ENCODE data around the gene TM2D1.

DNA sequence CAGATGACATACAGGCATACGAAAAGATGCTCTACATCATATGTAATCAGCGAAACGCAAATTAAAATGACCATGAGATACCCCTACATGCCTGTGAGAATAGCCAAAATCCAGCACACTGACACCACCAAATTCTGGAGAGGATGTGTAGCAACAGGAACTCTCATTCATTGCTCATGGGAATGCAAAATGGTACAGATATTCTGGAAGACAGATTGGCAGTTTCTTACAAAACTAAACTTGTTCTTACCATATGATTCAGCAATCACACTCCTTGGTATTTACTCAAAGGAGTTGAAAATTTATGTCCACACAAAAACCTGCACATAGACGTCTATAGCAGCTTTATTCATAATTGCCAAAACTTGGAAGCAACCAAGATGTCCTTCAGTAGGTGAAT, 52.6 kb downstream of the TM2D1 start:
- TF ChIP-seq JUND (IDR thresholded peaks at IDR 0.05), result no peak
- no peak for TF ChIP-seq NR2F2 (IDR thresholded peaks at IDR 0.05)
- TF ChIP-seq, protein P1, sequence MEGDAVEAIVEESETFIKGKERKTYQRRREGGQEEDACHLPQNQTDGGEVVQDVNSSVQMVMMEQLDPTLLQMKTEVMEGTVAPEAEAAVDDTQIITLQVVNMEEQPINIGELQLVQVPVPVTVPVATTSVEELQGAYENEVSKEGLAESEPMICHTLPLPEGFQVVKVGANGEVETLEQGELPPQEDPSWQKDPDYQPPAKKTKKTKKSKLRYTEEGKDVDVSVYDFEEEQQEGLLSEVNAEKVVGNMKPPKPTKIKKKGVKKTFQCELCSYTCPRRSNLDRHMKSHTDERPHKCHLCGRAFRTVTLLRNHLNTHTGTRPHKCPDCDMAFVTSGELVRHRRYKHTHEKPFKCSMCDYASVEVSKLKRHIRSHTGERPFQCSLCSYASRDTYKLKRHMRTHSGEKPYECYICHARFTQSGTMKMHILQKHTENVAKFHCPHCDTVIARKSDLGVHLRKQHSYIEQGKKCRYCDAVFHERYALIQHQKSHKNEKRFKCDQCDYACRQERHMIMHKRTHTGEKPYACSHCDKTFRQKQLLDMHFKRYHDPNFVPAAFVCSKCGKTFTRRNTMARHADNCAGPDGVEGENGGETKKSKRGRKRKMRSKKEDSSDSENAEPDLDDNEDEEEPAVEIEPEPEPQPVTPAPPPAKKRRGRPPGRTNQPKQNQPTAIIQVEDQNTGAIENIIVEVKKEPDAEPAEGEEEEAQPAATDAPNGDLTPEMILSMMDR (IDR thresholded peaks at IDR 0.05; ENCODE audit: low read depth, low read length, missing input control), result no peak
- no peak for TF ChIP-seq TAF1 (conservative IDR thresholded peaks at IDR 0.05)
- no peak for TF ChIP-seq RXRA (IDR thresholded peaks at IDR 0.05)
- TF ChIP-seq RAD21 (IDR thresholded peaks at IDR 0.05), result no peak
- TF ChIP-seq, protein P2, sequence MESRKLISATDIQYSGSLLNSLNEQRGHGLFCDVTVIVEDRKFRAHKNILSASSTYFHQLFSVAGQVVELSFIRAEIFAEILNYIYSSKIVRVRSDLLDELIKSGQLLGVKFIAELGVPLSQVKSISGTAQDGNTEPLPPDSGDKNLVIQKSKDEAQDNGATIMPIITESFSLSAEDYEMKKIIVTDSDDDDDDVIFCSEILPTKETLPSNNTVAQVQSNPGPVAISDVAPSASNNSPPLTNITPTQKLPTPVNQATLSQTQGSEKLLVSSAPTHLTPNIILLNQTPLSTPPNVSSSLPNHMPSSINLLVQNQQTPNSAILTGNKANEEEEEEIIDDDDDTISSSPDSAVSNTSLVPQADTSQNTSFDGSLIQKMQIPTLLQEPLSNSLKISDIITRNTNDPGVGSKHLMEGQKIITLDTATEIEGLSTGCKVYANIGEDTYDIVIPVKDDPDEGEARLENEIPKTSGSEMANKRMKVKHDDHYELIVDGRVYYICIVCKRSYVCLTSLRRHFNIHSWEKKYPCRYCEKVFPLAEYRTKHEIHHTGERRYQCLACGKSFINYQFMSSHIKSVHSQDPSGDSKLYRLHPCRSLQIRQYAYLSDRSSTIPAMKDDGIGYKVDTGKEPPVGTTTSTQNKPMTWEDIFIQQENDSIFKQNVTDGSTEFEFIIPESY (IDR thresholded peaks at IDR 0.05), result no peak
- TF ChIP-seq FOXA1 (IDR thresholded peaks at IDR 0.05), result no peak
- TF ChIP-seq, protein P3, sequence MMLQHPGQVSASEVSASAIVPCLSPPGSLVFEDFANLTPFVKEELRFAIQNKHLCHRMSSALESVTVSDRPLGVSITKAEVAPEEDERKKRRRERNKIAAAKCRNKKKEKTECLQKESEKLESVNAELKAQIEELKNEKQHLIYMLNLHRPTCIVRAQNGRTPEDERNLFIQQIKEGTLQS (IDR thresholded peaks at IDR 0.05), result no peak
- no peak for TF ChIP-seq FOXA2 (IDR thresholded peaks at IDR 0.05)
- TF ChIP-seq, protein P4, sequence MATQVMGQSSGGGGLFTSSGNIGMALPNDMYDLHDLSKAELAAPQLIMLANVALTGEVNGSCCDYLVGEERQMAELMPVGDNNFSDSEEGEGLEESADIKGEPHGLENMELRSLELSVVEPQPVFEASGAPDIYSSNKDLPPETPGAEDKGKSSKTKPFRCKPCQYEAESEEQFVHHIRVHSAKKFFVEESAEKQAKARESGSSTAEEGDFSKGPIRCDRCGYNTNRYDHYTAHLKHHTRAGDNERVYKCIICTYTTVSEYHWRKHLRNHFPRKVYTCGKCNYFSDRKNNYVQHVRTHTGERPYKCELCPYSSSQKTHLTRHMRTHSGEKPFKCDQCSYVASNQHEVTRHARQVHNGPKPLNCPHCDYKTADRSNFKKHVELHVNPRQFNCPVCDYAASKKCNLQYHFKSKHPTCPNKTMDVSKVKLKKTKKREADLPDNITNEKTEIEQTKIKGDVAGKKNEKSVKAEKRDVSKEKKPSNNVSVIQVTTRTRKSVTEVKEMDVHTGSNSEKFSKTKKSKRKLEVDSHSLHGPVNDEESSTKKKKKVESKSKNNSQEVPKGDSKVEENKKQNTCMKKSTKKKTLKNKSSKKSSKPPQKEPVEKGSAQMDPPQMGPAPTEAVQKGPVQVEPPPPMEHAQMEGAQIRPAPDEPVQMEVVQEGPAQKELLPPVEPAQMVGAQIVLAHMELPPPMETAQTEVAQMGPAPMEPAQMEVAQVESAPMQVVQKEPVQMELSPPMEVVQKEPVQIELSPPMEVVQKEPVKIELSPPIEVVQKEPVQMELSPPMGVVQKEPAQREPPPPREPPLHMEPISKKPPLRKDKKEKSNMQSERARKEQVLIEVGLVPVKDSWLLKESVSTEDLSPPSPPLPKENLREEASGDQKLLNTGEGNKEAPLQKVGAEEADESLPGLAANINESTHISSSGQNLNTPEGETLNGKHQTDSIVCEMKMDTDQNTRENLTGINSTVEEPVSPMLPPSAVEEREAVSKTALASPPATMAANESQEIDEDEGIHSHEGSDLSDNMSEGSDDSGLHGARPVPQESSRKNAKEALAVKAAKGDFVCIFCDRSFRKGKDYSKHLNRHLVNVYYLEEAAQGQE (IDR thresholded peaks at IDR 0.05), result no peak
- no peak for TF ChIP-seq EGR1 (IDR thresholded peaks at IDR 0.05; ENCODE audit: low read depth in 2 of 2)

All from liver (tissue), 3 donors.